SH-SY5Y (cell line): Measurements from ENCODE around the gene SH3BP2.

Source experiments
- GATA2 ChIP-seq: IDR thresholded peaks from 2 replicates; pipeline ENCODE4 v1.6.1; 2011; ENCODE audit warnings: mild to moderate bottlenecking, low read depth, low read length
- GATA3 ChIP-seq: IDR thresholded peaks from 2 replicates; pipeline ENCODE4 v1.6.1; 2011; ENCODE audit warnings: low read depth, mild to moderate bottlenecking, low read length, moderate library complexity

GRCh38 chr4:2856266-2856665 is 63.4 kb downstream of the SH3BP2 start:
- TF ChIP-seq GATA2 (no peak), GATA3 (no peak)
